ENCODE measurements around the gene TIMP2. TPM values are rescaled to one million over a fixed set of nuclear protein-coding genes. Genes with fewer than 3 reads are reported as not detected.

TIMP2 gene
- total RNA-seq, 3 donors from 2014 or later = 72.0 to 344 (median 112) TPM

DNA sequence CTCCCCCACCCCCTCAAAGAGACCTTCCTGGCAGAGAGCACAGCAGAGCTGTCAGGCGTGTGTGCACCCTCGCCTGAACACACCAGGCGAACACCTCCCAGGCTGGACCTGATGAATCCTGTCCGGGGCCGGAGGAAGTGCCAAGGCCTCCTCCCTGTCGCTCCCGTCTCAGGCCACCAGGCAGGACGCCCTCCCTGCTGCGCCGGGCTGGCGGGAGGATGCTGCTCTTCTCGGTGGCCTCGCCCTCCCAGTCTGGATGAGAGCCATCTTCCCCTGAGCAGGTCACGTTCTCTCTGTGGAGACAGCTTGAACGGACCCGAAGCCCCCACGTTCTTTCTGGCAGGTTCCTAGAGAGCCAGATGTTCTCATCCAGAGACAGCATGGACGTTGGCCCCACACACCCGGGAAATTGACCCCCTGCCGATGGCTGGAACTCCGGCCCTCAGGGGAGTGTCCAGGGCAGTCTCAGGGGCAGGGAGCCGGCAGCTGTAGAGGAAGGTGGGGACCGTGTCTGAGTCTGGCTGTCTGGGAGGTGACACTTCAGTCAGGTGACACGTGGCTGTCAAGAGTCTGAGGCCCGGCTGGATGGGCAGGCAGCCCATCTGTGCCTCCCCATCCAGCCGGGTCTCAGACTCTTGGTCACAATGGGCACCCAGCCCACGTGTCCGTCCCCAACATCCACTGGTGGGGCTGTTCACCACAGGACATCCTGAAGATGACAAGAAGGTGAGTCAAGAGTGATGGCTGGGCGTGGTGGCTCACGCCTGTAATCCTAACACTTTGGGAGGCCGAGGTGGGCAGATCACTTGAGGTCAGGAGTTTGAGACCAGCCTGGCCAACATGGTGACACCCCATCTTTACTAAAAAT, 5.0 kb upstream of the TIMP2 start:
- Histone ChIP-seq H3K27me3 (no peaks in the 10 kb centered on the region), H3K4me1 (peaks cover 0 to 11% of the 10 kb centered on the region in 2 donors), H3K27ac (peak overlapping the region in 1 of 2 donors; percentile 30), H3K36me3 (no peaks in the 10 kb centered on the region), H3K4me3 (no peak overlapping the region), H3K9me3 (no peaks in the 10 kb centered on the region)
- DNase-seq (ENCODE audit: low spot score in 2 of 2) = no peak
- intact Hi-C loops (cut with DNase I; ENCODE audit: low total_unique reads) = no loop called here
- TF ChIP-seq POLR2A (IDR thresholded peaks at IDR 0.05) = no peak

DNA sequence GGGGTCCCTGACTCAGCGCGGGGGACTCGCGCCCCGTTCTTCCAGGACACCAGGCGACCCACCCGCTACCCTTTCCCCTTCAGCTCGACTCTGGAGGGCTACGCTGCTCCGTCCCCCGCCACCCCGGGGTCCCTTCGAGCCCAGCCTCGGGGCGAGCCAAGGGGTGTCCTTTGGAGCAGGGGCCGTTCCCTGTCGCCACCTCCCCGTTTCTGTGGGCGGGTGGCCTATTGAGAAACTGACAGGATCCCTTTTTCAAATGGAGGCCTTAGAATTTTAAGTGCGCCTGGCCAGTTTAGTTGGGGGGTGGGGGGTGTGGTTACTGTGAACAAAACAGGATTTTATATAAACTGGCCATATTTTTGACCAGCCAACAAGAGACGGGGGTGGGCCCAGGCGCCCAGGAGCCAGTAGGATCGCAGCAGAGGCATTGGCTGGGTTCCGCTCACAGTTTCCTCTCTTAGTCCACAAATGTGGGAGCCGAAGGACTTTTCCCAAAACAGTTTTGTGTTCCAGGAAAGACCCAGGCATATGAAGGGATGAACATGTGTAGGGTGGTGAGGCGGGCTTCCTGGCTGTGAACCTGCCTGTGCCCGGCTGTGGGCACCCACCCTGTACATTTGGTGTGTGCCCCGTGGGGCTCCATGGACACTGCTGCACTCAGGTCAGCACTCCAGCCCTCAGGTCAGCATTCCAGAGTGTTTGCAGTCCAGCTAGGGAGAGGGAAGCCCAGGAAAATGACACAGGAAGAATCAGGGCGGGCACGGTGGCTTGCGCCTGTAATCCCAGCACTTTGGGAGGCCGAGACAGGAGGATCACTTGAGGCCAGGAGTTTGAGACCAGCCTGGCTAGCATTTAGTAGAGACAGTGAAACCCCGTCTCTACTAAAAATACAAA, 722 bp upstream of the TIMP2 start:
- H3K27me3 ChIP-seq = no peaks in the 10 kb centered on the region
- H3K36me3 ChIP-seq = no peaks in the 10 kb centered on the region
- H3K4me1 ChIP-seq = peaks cover 6 to 10% of the 10 kb centered on the region in 2 donors
- H3K4me3 ChIP-seq = peak overlapping the region; percentile 79 to 93 (median 82)
- peak; percentile 66 to 84 for DNase-seq (ENCODE audit: low spot score in 2 of 2)
- peak overlapping the region; percentile 91 to 97 for H3K27ac ChIP-seq
- H3K9me3 ChIP-seq = no peaks in the 10 kb centered on the region
- intact Hi-C loops (cut with DNase I; ENCODE audit: low total_unique reads) = no loop called here
- peak; percentile 50 for TF ChIP-seq POLR2A (IDR thresholded peaks at IDR 0.05)
- peak in 2 of 3 donors; percentile 7 to 13 for TF ChIP-seq POLR2AphosphoS5 (IDR thresholded peaks at IDR 0.05)
- TF ChIP-seq, protein P1, sequence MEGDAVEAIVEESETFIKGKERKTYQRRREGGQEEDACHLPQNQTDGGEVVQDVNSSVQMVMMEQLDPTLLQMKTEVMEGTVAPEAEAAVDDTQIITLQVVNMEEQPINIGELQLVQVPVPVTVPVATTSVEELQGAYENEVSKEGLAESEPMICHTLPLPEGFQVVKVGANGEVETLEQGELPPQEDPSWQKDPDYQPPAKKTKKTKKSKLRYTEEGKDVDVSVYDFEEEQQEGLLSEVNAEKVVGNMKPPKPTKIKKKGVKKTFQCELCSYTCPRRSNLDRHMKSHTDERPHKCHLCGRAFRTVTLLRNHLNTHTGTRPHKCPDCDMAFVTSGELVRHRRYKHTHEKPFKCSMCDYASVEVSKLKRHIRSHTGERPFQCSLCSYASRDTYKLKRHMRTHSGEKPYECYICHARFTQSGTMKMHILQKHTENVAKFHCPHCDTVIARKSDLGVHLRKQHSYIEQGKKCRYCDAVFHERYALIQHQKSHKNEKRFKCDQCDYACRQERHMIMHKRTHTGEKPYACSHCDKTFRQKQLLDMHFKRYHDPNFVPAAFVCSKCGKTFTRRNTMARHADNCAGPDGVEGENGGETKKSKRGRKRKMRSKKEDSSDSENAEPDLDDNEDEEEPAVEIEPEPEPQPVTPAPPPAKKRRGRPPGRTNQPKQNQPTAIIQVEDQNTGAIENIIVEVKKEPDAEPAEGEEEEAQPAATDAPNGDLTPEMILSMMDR (IDR thresholded peaks at IDR 0.05) = no peak

DNA sequence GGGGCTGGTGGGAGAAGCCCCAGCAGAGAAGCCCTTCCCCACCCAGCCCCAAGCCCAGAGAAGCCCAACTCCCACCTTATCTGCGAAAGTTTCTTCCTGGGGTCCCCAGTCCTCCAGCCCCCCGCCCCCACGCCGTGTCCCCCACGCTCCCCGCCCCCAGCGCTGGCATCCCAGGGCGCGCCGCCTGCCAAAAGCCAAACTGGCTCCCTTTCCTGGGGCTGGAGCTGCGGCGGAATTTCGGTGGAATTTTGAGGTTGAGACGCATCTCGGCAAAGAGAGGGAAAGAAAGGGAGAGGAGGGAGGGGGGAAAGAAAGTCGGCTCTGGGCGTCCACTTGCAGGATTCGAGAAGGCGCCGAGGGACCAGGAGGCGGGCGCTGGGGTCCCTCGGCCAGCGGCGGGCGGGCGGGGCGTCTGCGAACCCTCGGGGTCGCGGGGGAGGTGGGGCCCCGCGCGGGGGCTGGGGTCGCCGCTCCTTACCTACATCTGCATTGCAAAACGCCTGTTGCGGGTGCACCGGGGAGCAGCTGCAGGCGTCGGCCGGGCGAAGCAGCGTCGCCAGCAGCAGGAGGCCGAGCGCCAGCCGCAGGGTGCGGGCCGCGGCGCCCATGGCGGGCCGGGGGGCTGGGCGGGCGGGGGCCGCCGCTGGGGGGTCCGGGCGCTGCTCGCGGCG, 571 bp downstream of the TIMP2 start:
- peak in 1 of 2 donors; percentile 33 for DNase-seq (ENCODE audit: low spot score in 2 of 2)
- Histone ChIP-seq H3K4me1 (peaks cover 6 to 11% of the 10 kb centered on the region in 2 donors), H3K36me3 (no peaks in the 10 kb centered on the region), H3K4me3 (peak overlapping the region; percentile 79 to 93 (median 82)), H3K27me3 (no peaks in the 10 kb centered on the region), H3K9me3 (no peaks in the 10 kb centered on the region), H3K27ac (peak overlapping the region; percentile 87 to 97)
- intact Hi-C loops (cut with DNase I; ENCODE audit: low total_unique reads) = no loop called here
- no peak for TF ChIP-seq POLR2AphosphoS5 (IDR thresholded peaks at IDR 0.05)
- TF ChIP-seq, protein P1 (IDR thresholded peaks at IDR 0.05) = no peak
- TF ChIP-seq POLR2A (IDR thresholded peaks at IDR 0.05) = no peak

DNA sequence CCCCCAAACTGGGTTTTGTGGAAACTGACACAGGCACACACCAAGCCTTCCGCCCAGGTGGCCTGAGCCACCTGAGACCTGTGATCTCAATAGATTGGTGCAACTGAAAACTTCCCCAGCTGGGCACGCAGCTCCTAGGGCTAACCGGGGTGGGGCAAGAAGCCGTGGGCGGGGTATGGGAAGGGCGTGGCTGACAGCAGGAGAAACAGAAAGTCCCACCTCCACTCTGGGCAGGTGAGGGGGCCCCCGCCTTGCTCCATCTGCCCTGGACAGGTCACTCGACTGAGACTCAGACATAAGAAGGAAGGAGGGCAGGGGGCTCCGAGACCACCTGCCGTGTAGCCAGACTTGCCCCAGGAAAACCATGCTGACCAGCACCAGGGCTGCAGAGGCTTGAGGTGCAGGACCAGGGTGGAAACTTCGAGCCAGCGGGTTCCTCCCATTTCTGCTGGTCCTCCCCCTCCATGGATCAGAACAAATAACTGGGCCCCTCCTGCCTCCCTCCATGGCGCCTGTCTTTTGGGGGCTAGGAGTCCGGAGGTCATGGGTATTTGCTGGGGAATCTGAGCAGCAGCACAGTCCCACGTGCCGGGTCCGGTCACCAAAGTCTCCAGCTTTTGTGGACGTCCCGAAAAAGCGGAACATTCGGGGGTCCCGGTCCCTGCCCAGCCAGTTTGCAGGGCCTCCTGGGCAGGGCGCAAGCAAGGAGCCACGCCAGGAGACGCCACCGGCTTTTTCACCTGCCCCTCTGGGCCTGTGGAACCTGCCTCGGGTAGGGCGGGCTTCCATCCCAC, 1.3 kb downstream of the TIMP2 start:
- H3K4me3 ChIP-seq = peak overlapping the region; percentile 79 to 93 (median 82)
- peak overlapping the region; percentile 87 to 97 for H3K27ac ChIP-seq
- DNase-seq (ENCODE audit: low spot score in 2 of 2) = peak; percentile 82
- H3K27me3 ChIP-seq = no peaks in the 10 kb centered on the region
- intact Hi-C loops (cut with DNase I; ENCODE audit: low total_unique reads) = loop anchor here (2.0 kb wide), 1 partner anchor 59 kb away; no protein-coding TSS in a partner anchor
- peaks cover 6 to 11% of the 10 kb centered on the region in 2 donors for H3K4me1 ChIP-seq
- H3K9me3 ChIP-seq = no peaks in the 10 kb centered on the region
- H3K36me3 ChIP-seq = no peaks in the 10 kb centered on the region
- TF ChIP-seq, protein P1 (IDR thresholded peaks at IDR 0.05) = no peak
- no peak for TF ChIP-seq POLR2AphosphoS5 (IDR thresholded peaks at IDR 0.05)
- no peak for TF ChIP-seq POLR2A (IDR thresholded peaks at IDR 0.05)

Measured in breast epithelium (tissue), 4 donors.